Motor neuron (in vitro differentiated cells): ENCODE data around the gene NXPE3. TPM values are rescaled to one million over a fixed set of nuclear protein-coding genes. Genes with fewer than 3 reads are reported as not detected.
"Not testable (repeated sequence)": the region's sequence is repeated elsewhere in the genome, so short reads cannot be mapped to it uniquely, and the experiment has no call there.

Source experiments
- ATAC-seq, 8 experiments: fragments of 200-7000 bp; cut with Tn5 transposase; replicated peaks in 6 of 8; 2 replicates each; pipeline ENCODE4 v1.8.0; 2021; ENCODE audit warnings: mild to moderate bottlenecking in 8 of 8, moderate library complexity in 8 of 8
- H3K27ac ChIP-seq, 2 donors: fragments of 250-450 bp; sonication (Bioruptor Pico); 2 replicates each; pipeline ENCODE4 v1.9.0; 2021; ENCODE audit warnings: antibody characterized with exemption in 2 of 2, mild to moderate bottlenecking in 2 of 2, moderate library complexity in 1 of 2
- H3K4me1 ChIP-seq, 2 donors: fragments of 250-450 bp; sonication (Bioruptor Pico); replicated peaks in 1 of 2; 2 replicates each; pipeline ENCODE4 v1.6.1; 2021; ENCODE audit warnings: antibody characterized with exemption in 2 of 2, mild to moderate bottlenecking in 2 of 2, moderate library complexity in 1 of 2
- H3K4me3 ChIP-seq, 5 donors: fragments of 250-450 bp; sonication (Bioruptor Pico); 2 replicates each; pipeline ENCODE4 v1.9.0; 2021; ENCODE audit warnings: antibody characterized with exemption in 5 of 5, mild to moderate bottlenecking in 5 of 5, moderate library complexity in 4 of 5
- WGBS, 10 experiments: fragments of 450-650 bp; shearing (Covaris generic); methylation state at CpG; one replicate each; pipeline ENCODE4 v1.0.0; 2022; 5-methylcytosine and 5-hydroxymethylcytosine counted together
- in situ Hi-C, 9 experiments: fragments of 400-800 bp; cut with MboI; loops; one replicate each; pipeline ENCODE4 v1.15.0; 2021; ENCODE audit warnings: low sequenced_read_pairs in 9 of 9, low pct_unique_long_range_greater_than_20kb in 2 of 9; ENCODE audit not compliant: unreplicated experiment in 9 of 9
- total RNA-seq, 8 experiments: library from RNA; unstranded; fragments of 300-600 nt; gene quantifications; 2 replicates each; pipeline versions ENCODE4 v1.2.3 to v1.2.4, GENCODE V29; 2022

The NXPE3 gene
- total RNA-seq = 10 to 100 TPM; 12.9 to 23.5 (median 18.4) TPM

GRCh38 chr3:101779047-101779821 is at the start of gene NXPE3:
NXPE3 (plus strand) TSS chr3:101779211; CDS start chr3:101785597, 6,386 bp downstream.
- peak within 1 kb of the TSS; percentile 63 to 99 (median 91) for H3K4me3 ChIP-seq
- ATAC-seq = peak; percentile 86 to 93 (median 90)
- H3K4me1 ChIP-seq = peaks cover 14 to 23% of the 10 kb centered on the region in 2 donors
- in situ Hi-C loops = no loop called here
- H3K27ac ChIP-seq = peak within 1 kb of the TSS; percentile 75 to 84
- 0% methylated on average over 5 of the region's 78 CpGs; no CpG with 5 or more reads in 9 of the 10 experiments for WGBS, 10 experiments

DNA sequence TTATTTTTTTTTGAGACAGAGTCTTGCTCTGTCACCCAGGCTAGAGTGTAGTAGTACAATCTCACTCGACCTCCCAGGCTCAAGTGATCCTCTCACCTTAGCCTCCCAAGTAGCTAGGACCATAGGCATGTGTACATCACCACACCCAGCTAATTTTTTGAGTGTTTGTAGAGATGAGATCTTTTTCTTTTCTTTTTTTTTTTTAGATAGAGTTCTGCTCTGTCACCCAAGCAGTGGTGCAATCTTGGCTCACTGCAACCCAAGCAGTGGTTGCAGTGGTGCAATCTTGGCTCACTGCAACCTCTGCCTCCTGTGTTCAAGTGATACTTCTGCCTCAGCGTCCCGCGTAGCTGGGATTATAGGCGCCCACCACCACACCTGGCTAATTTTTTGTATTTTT is 49.4 kb upstream of the NXPE3 start:
- WGBS, 10 experiments = 80 to 100% (median 100%) methylated on average over 1 to 5 of the region's 5 CpGs; no CpG with 5 or more reads in 4 of the 10 experiments
- peaks cover 0 to 4% of the 10 kb centered on the region in 2 donors for H3K4me1 ChIP-seq
- no peak overlapping the region for H3K27ac ChIP-seq
- no peak overlapping the region for H3K4me3 ChIP-seq
- in situ Hi-C loops = no loop called here
- ATAC-seq = no peak

- H3K27ac ChIP-seq = no peak overlapping the region
Observed at GRCh38 chr3:101730839-101731238, 48.2 kb upstream of the NXPE3 start.

DNA sequence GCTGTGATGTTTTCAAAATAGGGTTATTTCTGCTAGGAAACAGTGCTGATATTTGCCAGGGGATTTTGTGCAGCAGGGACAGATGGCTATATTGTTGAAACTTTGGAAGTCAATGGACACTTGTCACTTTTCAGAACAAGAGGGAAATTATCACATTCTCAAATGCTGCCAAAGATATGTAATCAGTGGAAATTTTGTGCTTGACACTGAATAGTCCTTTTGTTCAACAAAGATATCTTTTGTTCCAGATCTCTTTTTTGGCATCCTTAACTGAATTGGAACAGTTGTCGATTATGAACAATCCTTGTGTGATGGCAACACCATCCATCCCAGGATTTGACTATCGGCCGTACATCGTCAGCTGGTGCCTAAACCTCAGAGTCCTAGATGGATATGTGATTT is 46.8 kb upstream of the NXPE3 start:
- in situ Hi-C loops = no loop called here
- no peak for ATAC-seq
- Histone ChIP-seq H3K4me3 (no peak overlapping the region), H3K4me1 (no peaks in the 10 kb centered on the region), H3K27ac (no peak overlapping the region)
- WGBS, 10 experiments = 91 to 100% (median 99%) methylated on average over 2 to 4 of the region's 4 CpGs; no CpG with 5 or more reads in 4 of the 10 experiments

More at GRCh38 chr3:101730839-101731238, 48.2 kb upstream of the NXPE3 start:
- in situ Hi-C loops = no loop called here
- Histone ChIP-seq H3K4me1 (peaks cover 0 to 4% of the 10 kb centered on the region in 2 donors), H3K4me3 (no peak overlapping the region)
- ATAC-seq = no peak

DNA sequence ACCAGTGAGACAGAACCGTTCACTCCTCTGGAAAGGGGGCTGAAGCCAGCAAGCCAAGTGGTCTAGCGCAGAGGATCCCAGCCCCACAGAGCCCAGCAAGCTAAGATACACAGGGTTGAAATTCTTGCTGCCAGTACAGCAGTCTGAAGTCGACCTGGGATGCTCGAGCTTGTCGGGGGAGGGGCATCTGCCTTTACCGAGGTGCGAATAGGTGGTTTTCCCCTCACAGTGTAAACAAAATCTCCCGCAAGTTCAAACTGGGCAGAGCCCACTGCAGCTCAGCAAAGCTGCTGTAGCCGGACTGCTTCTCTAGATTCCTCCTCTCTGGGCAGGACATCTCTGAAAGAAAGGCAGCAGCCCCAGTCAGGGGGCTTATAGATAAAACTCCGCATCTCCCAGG is 43.2 kb upstream of the NXPE3 start:
- H3K4me1 ChIP-seq = no peaks in the 10 kb centered on the region
- ATAC-seq = no peak
- in situ Hi-C loops = no loop called here
- H3K4me3 ChIP-seq = no peak overlapping the region
- H3K27ac ChIP-seq = no peak overlapping the region
- WGBS, 10 experiments = 80 to 100% (median 93%) methylated on average over 1 to 8 of the region's 10 CpGs; no CpG with 5 or more reads in 5 of the 10 experiments

GRCh38 chr3:101741914-101742313 is 37.1 kb upstream of the NXPE3 start:
- 50 to 100% (median 100%) methylated on average over 1 to 2 of the region's 3 CpGs; no CpG with 5 or more reads in 1 of the 10 experiments for WGBS, 10 experiments
- H3K27ac ChIP-seq, in situ Hi-C loops, H3K4me1 ChIP-seq, ATAC-seq, H3K4me3 ChIP-seq: not testable (repeated sequence)

DNA sequence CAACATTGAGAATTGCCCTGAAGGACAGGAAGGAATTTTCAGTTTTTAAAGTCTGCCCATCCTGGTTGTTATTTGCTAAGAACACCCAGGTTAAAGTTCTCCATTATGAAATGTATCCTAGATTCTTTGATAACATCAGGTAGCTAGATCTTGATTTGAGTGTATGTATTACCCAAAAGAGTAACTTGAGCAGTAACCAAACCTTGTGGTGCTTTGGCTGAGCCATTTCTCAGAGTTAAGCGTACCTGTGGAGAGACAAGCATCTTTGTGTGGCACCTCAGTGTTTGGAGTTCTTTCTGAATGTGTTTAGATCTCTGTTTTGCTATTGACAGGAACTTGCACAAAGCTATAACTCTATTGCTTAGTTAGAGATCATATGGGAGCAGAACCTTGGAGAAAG is 34.2 kb upstream of the NXPE3 start:
- in situ Hi-C loops = no loop called here
- Histone ChIP-seq H3K4me1 (no peaks in the 10 kb centered on the region), H3K4me3 (no peak overlapping the region), H3K27ac (no peak overlapping the region)
- 0 to 90% (median 36%) methylated on average over 1 of the region's 1 CpG; no CpG with 5 or more reads in 3 of the 10 experiments for WGBS, 10 experiments
- no peak for ATAC-seq

- no CpG with 5 or more reads among the region's 1 CpG for WGBS, 10 experiments
- in situ Hi-C loops, H3K4me1 ChIP-seq, H3K27ac ChIP-seq, ATAC-seq, H3K4me3 ChIP-seq: not testable (repeated sequence)
Observed at GRCh38 chr3:101745934-101746333, 33.1 kb upstream of the NXPE3 start.

DNA sequence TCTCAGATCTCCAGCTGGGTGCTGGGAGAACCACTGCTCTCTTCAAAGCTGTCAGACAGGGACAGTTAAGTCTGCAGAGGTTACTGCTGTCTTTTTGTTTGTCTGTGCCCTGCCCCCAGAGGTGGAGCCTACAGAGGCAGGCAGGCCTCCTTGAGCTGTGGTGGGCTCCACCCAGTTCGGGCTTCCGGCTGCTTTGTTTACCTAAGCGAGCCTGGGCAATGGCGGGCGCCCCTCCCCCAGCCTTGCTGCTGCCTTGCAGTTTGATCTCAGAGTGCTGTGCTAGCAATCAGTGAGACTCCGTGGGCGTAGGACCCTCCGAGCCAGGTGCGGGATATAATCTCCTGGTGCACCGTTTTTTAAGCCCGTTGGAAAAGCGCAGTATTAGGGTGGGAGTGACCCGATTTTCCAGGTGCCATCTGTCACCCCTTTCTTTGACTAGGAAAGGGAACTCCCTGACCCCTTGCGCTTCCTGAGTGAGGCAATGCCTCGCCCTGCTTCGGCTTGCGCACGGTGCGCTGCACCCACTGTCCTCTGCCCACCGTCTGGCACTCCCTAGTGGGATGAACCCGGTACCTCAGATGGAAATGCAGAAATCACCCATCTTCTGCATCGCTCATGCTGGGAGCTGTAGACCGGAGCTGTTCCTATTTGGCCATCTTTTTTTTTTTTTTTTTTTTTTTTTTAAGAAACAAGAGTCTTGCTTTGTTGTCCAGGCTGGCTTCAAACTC is 25.5 kb upstream of the NXPE3 start:
- in situ Hi-C loops, H3K4me3 ChIP-seq, H3K4me1 ChIP-seq, ATAC-seq, H3K27ac ChIP-seq: not testable (repeated sequence)
- WGBS, 10 experiments = 67 to 100% methylated on average over 1 to 3 of the region's 23 CpGs; no CpG with 5 or more reads in 8 of the 10 experiments

DNA sequence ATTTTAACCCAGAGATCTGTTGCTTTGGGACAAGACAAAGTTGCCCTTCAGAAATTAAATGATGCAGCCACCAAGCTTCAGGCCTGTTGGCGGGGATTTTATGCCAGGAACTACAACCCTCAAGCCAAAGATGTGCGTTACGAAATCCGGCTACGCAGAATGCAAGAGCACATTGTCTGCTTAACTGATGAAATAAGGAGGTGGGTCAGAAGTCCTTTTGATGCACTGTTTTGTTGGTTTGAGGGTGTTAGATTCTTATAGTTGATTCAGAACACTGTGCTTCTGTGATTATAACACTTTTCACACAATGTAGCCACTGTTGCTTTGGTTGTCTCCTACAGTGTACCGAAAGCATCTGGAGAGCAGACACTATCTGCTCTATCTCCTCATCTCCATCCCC is 20.8 kb upstream of the NXPE3 start:
- WGBS, 10 experiments = 93 to 100% (median 100%) methylated on average over 1 to 6 of the region's 6 CpGs
- Histone ChIP-seq H3K4me3 (no peak overlapping the region), H3K4me1 (no peaks in the 10 kb centered on the region), H3K27ac (no peak overlapping the region)
- in situ Hi-C loops = no loop called here
- ATAC-seq = no peak

DNA sequence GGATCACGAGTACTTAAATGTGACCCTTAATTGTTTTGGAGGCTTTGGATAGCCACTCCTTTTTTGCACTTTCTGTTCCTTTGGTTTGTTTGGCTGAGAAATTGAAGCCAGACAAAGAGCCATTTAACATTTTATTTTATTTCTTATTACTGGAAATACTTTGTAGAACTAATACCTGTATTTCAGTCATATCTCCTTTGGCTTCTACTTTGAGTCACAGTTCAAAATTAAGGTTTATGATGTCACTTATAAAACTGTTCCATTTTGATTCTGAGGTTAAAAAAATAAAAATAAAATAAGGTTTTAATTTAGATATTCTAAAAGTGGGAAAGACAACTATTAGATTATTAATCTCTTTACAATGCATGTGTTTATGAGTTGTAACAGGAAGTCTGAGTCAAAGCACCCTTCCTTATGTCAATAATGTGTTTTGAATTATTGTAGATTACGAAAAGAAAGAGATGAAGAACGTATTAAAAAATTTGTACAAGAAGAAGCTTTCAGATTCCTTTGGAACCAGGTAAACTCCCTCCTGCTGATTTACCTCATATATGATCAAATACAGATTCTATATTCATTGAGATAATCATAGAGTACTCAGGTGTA is 16.9 kb upstream of the NXPE3 start:
- WGBS, 10 experiments = 74 to 100% (median 93%) methylated on average over 2 to 3 of the region's 3 CpGs; no CpG with 5 or more reads in 1 of the 10 experiments
- ATAC-seq = no peak
- in situ Hi-C loops = no loop called here
- Histone ChIP-seq H3K27ac (no peak overlapping the region), H3K4me1 (no peaks in the 10 kb centered on the region), H3K4me3 (no peak overlapping the region)

GRCh38 chr3:101777745-101778281 is 1.2 kb upstream of the NXPE3 start:
- H3K27ac ChIP-seq, ATAC-seq, in situ Hi-C loops, H3K4me3 ChIP-seq: not testable (repeated sequence)
- peaks cover 14 to 23% of the 10 kb centered on the region in 2 donors for H3K4me1 ChIP-seq
- 92 to 100% (median 100%) methylated on average over 2 of the region's 6 CpGs; no CpG with 5 or more reads in 6 of the 10 experiments for WGBS, 10 experiments
